ENCODE data around the gene TCF4.

GRCh38 chr18:55354795-55355194, 233.2 kb downstream of the TCF4 start:
- TF ChIP-seq POLR2A (IDR thresholded peaks at IDR 0.05; ENCODE audit: low read depth, low read length) (no peak), TAF1 (IDR thresholded peaks at IDR 0.05; ENCODE audit: low read depth, low read length) (no peak)
